Transverse colon (tissue), 4 donors: ENCODE data around the gene ZNF423. TPM values are rescaled to one million over a fixed set of nuclear protein-coding genes. Genes with fewer than 3 reads are reported as not detected.

ENCODE experiments used
- DNase-seq: peaks from one replicate; pipeline ENCODE4 v3.0.0-alpha.2; 2019
- H3K27ac ChIP-seq, 4 donors: fragments of 200-600 bp; sonication (generic); 2 replicates each; pipeline ENCODE4 v1.5.1; 2016 to 2018; ENCODE audit warnings: inconsistent platforms in 4 of 4
- H3K27me3 ChIP-seq: fragments of 200-600 bp; sonication (generic); 2 replicates; pipeline ENCODE4 v1.5.1; 2017; ENCODE audit warnings: inconsistent platforms
- H3K36me3 ChIP-seq, 4 donors: fragments of 200-600 bp; sonication (generic); 2 replicates each; pipeline ENCODE4 v1.5.1; 2017 to 2019; ENCODE audit warnings: inconsistent platforms in 4 of 4
- H3K4me1 ChIP-seq, 4 donors: fragments of 200-600 bp; sonication (generic); 2 replicates each; pipeline ENCODE4 v1.5.1; 2017 to 2020; ENCODE audit warnings: inconsistent platforms in 4 of 4
- H3K4me3 ChIP-seq, 4 donors: fragments of 200-600 bp; sonication (generic); 1 replicate in 1 of 4; 2 replicates in 3 of 4; pipeline versions ENCODE4 v1.5.1 to v1.6.1; 2017 to 2019; ENCODE audit warnings: inconsistent platforms in 4 of 4
- H3K9me3 ChIP-seq, 2 donors: fragments of 200-600 bp; sonication (generic); 2 replicates each; pipeline ENCODE4 v1.5.1; 2017 to 2019; ENCODE audit warnings: inconsistent platforms in 2 of 2
- EP300 ChIP-seq: sonication (generic); formaldehyde crosslinking; IDR thresholded peaks from one replicate; pipeline ENCODE4 v1.6.1; 2017; ENCODE audit warnings: antibody characterized with exemption, low read depth
- POLR2A ChIP-seq: fragments of 450-650 bp; IDR thresholded peaks from one replicate; pipeline ENCODE4 v1.6.1; 2016; ENCODE audit warnings: antibody characterized with exemption, mild to moderate bottlenecking, moderate library complexity
- POLR2AphosphoS5 ChIP-seq, 3 donors: sonication (generic); formaldehyde crosslinking; IDR thresholded peaks; one replicate each; pipeline ENCODE4 v1.6.1; 2016; ENCODE audit warnings: antibody characterized with exemption in 3 of 3
- WGBS, 2 donors: methylation state at CpG; one replicate each; pipeline ENCODE4 v1.1.5; 2018; ENCODE audit warnings: low coverage in 1 of 2; 5-methylcytosine and 5-hydroxymethylcytosine counted together
- in situ Hi-C, 4 donors: fragments of 200-750 bp; cut with MboI; loops; one replicate each; pipeline versions ENCODE4 v1.15.0 to v1.15.1; 2017; ENCODE audit warnings: low sequenced_read_pairs in 3 of 4, low pct_ligation_motif_present in 1 of 4, low pct_unique_long_range_greater_than_20kb in 1 of 4
- intact Hi-C: fragments of 100-400 bp; cut with DNase I; formaldehyde crosslinking; loops from one replicate; pipeline ENCODE4 v1.15.1; 2023; ENCODE audit warnings: low total_unique reads
- total RNA-seq, 4 donors: library from RNA; depleted of rRNA; stranded (reverse); fragments of >200 nt; gene quantifications; one replicate each; pipeline ENCODE4 v1.1.0, GENCODE V29; 2016
- TF ChIP-seq, protein P1 (sequence below), 5 experiments: fragments of 200-600 bp in 3 of 5; fragments of 450-650 bp in 2 of 5; sonication (generic) in 3 of 5; IDR thresholded peaks; 1 replicate in 2 of 5; 2 replicates in 3 of 5; pipeline ENCODE4 v1.5.1; 2016 to 2017; ENCODE audit warnings: antibody characterized with exemption in 5 of 5, inconsistent platforms in 3 of 5, mild to moderate bottlenecking in 2 of 5, moderate library complexity in 1 of 5

The ZNF423 gene
- total RNA-seq, 4 donors from 2014 or later, result 4.9 to 13.1 (median 7.2) TPM

GRCh38 chr16:49455991-49456745 is 399.7 kb downstream of the ZNF423 start:
- Histone ChIP-seq H3K9me3 (no peaks in the 10 kb centered on the region), H3K4me3 (no peak overlapping the region), H3K27ac (no peak overlapping the region), H3K36me3 (no peaks in the 10 kb centered on the region), H3K27me3 (peaks cover 5% of the 10 kb centered on the region), H3K4me1 (no peaks in the 10 kb centered on the region)
- 88% methylated on average over 8 of the region's 8 CpGs; no CpG with 5 or more reads in 1 of the 2 donors for whole genome bisulfite sequencing, 2 donors
- no peak for TF ChIP-seq POLR2A
- TF ChIP-seq EP300, result no peak
- TF ChIP-seq POLR2AphosphoS5 (IDR thresholded peaks at IDR 0.05), result no peak
- TF ChIP-seq, protein P1, sequence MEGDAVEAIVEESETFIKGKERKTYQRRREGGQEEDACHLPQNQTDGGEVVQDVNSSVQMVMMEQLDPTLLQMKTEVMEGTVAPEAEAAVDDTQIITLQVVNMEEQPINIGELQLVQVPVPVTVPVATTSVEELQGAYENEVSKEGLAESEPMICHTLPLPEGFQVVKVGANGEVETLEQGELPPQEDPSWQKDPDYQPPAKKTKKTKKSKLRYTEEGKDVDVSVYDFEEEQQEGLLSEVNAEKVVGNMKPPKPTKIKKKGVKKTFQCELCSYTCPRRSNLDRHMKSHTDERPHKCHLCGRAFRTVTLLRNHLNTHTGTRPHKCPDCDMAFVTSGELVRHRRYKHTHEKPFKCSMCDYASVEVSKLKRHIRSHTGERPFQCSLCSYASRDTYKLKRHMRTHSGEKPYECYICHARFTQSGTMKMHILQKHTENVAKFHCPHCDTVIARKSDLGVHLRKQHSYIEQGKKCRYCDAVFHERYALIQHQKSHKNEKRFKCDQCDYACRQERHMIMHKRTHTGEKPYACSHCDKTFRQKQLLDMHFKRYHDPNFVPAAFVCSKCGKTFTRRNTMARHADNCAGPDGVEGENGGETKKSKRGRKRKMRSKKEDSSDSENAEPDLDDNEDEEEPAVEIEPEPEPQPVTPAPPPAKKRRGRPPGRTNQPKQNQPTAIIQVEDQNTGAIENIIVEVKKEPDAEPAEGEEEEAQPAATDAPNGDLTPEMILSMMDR (IDR thresholded peaks at IDR 0.05), result no peak
- in situ Hi-C loops (no loop called here), intact Hi-C loops (no loop called here)
- DNase-seq, result no peak

- no peaks in the 10 kb centered on the region for H3K4me1 ChIP-seq
- H3K36me3 ChIP-seq, result no peaks in the 10 kb centered on the region
- WGBS, 2 donors, result 87 to 90% methylated on average over 2 to 11 of the region's 11 CpGs
- no peak overlapping the region for H3K27ac ChIP-seq
- intact Hi-C loops, result no loop called here
- DNase-seq, result no peak
- in situ Hi-C loops, result no loop called here
- H3K9me3 ChIP-seq, result no peaks in the 10 kb centered on the region
- TF ChIP-seq POLR2A (no peak), POLR2AphosphoS5 (IDR thresholded peaks at IDR 0.05) (no peak), EP300 (no peak)
- TF ChIP-seq, protein P1 (IDR thresholded peaks at IDR 0.05), result no peak
- peaks cover 5% of the 10 kb centered on the region for H3K27me3 ChIP-seq
- no peak overlapping the region for H3K4me3 ChIP-seq
Measured at GRCh38 chr16:49455181-49455990, 400.5 kb downstream of the ZNF423 start.

DNA sequence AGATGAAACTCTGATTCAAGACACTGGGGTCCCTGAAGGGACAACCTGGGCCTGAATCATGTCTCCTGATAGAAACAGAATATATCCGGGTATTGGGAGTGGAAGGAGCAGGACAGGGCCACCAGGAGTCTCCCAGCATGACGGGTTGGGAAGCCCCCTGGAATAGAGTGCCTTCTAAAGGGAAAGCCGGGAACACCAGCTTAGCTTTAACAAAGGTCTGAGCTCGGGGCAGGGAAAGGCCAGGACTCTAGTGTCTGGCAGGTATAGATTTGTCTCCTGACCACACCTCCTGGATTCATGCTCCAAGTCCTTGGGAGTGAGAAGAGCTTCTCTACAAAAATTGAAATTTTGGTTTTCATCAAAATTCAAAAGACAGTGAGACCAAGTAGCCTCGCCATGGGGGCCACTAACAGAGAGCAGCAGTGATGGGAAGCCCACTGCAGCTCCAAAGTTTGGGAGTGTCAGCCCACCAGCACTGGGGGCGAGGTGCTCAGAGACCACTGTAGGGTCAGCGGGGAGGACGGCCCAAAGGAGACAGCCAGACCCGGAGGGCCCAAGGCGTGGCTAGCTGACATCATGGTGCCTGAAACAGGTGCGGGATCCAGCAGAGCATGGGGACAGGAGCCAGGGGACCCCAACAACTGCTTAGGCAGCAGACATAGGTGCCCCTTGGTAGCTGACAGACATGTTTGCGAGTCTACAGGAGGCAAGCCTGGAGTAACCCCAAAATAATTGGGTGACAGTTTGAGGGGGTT is 401.3 kb downstream of the ZNF423 start:
- in situ Hi-C loops (no loop called here), intact Hi-C loops (no loop called here)
- TF ChIP-seq POLR2AphosphoS5 (IDR thresholded peaks at IDR 0.05) (no peak), EP300 (no peak), POLR2A (no peak)
- TF ChIP-seq, protein P1 (IDR thresholded peaks at IDR 0.05), result no peak
- 90% methylated on average over 12 of the region's 12 CpGs; no CpG with 5 or more reads in 1 of the 2 donors for WGBS, 2 donors
- H3K27ac ChIP-seq, result no peak overlapping the region
- H3K9me3 ChIP-seq, result no peaks in the 10 kb centered on the region
- H3K36me3 ChIP-seq, result no peaks in the 10 kb centered on the region
- H3K4me3 ChIP-seq, result no peak overlapping the region
- no peaks in the 10 kb centered on the region for H3K4me1 ChIP-seq
- DNase-seq, result no peak
- peaks cover 5% of the 10 kb centered on the region for H3K27me3 ChIP-seq

DNA sequence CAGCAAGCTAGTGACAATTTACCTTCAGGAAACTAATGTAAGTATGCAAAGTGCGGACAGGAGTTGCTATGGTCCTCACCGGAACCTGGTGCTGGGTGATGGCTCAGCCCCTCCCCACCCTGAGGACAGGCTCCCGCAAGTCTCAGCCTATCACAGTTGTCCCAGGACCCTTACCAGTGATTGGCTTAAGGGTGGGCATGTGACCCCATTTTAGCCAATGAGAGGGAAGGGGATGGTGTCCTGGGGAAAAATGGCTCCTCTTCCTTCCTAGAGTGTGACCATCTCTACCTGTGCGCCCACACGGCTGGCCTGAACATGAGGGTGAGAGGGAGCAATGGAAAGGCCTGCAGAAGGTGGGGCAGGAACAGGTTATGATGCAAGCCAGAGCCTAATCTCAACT is 401.9 kb downstream of the ZNF423 start:
- TF ChIP-seq POLR2AphosphoS5 (IDR thresholded peaks at IDR 0.05) (no peak), EP300 (no peak), POLR2A (no peak)
- TF ChIP-seq, protein P1 (IDR thresholded peaks at IDR 0.05), result no peak
- intact Hi-C loops (no loop called here), in situ Hi-C loops (no loop called here)
- Histone ChIP-seq H3K4me3 (no peak overlapping the region), H3K36me3 (no peaks in the 10 kb centered on the region), H3K27me3 (peaks cover 5% of the 10 kb centered on the region), H3K27ac (no peak overlapping the region), H3K4me1 (no peaks in the 10 kb centered on the region), H3K9me3 (no peaks in the 10 kb centered on the region)
- DNase-seq, result no peak
- 94% methylated on average over 5 of the region's 5 CpGs; no CpG with 5 or more reads in 1 of the 2 donors for WGBS, 2 donors
